Measurements from ENCODE around the gene RFC4.

- TF ChIP-seq CTCF (IDR thresholded peaks at IDR 0.05) (no peak), POLR2A (IDR thresholded peaks at IDR 0.05) (no peak)
Observed at GRCh38 chr3:186786922-186787321, 19.4 kb downstream of the RFC4 start.
